ENCODE data around the gene AHDC1. TPM values are rescaled to one million over a fixed set of nuclear protein-coding genes. Genes with fewer than 3 reads are reported as not detected.

Gene AHDC1
- total and polyA plus RNA-seq, 9 of the 15 experiments (the other 6 are each of a cell fraction or from before 2014, with no cell fraction given) = 0.21 to 36.4 (median 4.7) TPM

DNA sequence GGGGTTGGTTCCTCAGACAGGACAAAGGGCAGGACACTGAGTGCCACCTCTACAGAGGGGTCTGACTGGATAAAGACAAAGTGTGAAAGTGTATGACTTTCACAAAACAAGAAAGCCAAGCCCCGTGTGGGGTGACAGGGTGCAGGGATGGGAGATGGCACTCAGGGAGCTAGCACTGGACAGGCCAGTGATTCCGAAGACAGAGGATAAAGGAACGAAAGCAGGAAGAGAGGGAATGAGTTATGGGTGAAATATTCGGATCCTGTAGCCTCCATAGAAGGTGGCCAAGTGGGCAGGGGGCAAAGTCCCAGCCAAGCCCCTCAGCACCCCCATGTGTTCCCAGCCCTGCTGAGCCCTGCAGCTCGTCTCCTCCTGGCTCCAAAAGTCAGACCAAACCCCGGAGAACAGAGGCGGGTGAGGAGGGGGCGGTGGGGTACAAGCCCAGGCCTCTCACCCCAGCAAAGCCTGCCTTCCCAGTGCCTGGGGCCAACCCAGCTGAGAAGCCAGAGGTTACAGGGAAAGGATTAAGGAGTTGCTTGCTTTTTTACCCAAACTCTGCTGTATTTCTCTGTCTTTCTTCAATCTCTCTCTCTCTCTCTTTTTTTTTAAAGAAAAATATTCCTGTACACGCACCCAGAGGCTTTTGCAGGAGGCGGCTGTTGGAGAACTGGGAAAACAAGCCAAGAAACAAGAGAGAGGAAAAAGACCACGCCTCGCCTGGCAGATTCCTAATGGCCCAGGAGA, 99.9 kb downstream of the AHDC1 start:
- 0 out of 2 replicates have a peak overlapping the region, but pooled peaks have one; percentile 0 for H3K4me2 ChIP-seq (ENCODE audit: insufficient read depth, low read length)
- in situ Hi-C loops (cut with MboI) (no loop called here), intact Hi-C loops (cut with micrococcal nuclease) (no loop called here)
- ChIA-PET CTCF (ENCODE audit: low intra/inter-chr PET ratio) (no interaction called here), POLR2A (interaction anchor here (1.0 to 1.3 kb wide), 2 partner anchors 14 to 839 kb away, joined by 4 read pairs; partner anchors contain the start of gene WASF2)
- FAIRE-seq = no peak
- peak overlapping the region; percentile 59 for H3K27ac ChIP-seq (ENCODE audit: extremely low read depth, low read depth, low read length)
- H3K4me3 ChIP-seq = no peak overlapping the region
- no peaks in the 10 kb centered on the region for H3K27me3 ChIP-seq (ENCODE audit: control insufficient read depth in 2 of 2, insufficient read depth in 2 of 2, low read length in 2 of 2)
- no peaks in the 10 kb centered on the region for H3K79me2 ChIP-seq (ENCODE audit: control insufficient read depth, insufficient read depth, low read length)
- H3K36me3 ChIP-seq (ENCODE audit: control insufficient read depth, insufficient read depth, low read length) = no peaks in the 10 kb centered on the region
- peak overlapping the region in 1 of 2 experiments; percentile 88; a peak in 3 of 4 replicates for H3K9ac ChIP-seq (ENCODE audit: insufficient read depth in 1 of 2, low read depth in 2 of 2, low read length in 2 of 2)
- H4K20me1 ChIP-seq (replicated peaks; ENCODE audit: control insufficient read depth, insufficient read depth, low read length) = no peaks in the 10 kb centered on the region
- H3K9me1 ChIP-seq (ENCODE audit: control insufficient read depth, insufficient read depth, low read length) = no peaks in the 10 kb centered on the region
- DNase-seq (ENCODE audit: extremely low read depth in 1 of 4, low spot score in 3 of 4) = no peak
- ATAC-seq = no peak; the same call in 2 of the 3 replicates
- TF ChIP-seq ZBTB7A (IDR thresholded peaks at IDR 0.05; ENCODE audit: borderline replicate concordance, control insufficient read depth, low read depth, low read length) = peak; percentile 38; the same call in 1 of the 2 replicates
- no peak for TF ChIP-seq JUNB (CRISPR knock-in tag; conservative IDR thresholded peaks at IDR 0.05)
- TF ChIP-seq, protein P1, sequence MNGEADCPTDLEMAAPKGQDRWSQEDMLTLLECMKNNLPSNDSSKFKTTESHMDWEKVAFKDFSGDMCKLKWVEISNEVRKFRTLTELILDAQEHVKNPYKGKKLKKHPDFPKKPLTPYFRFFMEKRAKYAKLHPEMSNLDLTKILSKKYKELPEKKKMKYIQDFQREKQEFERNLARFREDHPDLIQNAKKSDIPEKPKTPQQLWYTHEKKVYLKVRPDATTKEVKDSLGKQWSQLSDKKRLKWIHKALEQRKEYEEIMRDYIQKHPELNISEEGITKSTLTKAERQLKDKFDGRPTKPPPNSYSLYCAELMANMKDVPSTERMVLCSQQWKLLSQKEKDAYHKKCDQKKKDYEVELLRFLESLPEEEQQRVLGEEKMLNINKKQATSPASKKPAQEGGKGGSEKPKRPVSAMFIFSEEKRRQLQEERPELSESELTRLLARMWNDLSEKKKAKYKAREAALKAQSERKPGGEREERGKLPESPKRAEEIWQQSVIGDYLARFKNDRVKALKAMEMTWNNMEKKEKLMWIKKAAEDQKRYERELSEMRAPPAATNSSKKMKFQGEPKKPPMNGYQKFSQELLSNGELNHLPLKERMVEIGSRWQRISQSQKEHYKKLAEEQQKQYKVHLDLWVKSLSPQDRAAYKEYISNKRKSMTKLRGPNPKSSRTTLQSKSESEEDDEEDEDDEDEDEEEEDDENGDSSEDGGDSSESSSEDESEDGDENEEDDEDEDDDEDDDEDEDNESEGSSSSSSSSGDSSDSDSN (IDR thresholded peaks at IDR 0.05; ENCODE audit: borderline replicate concordance in 1 of 2, low read depth in 2 of 2, low read length in 2 of 2) = 0 out of 4 replicates have a peak, but pooled peaks of 1 of the 2 experiments have one; percentile 18
- H3K4me1 ChIP-seq (replicated peaks in 1 of 2; ENCODE audit: control insufficient read depth in 2 of 2, insufficient read depth in 2 of 2, low read length in 2 of 2) = peaks cover 22 to 25% of the 10 kb centered on the region in 2 experiments; a peak in 4 of 5 replicates
- peak overlapping the region; percentile 89 for H2AFZ ChIP-seq (ENCODE audit: low read depth, low read length)
- BruUV-seq (replicated peaks) = no TSS peak
- 79% methylated on average over 8 of the region's 12 CpGs for WGBS (ENCODE audit: insufficient coverage, low coverage, missing lambda C conversion rate)
- H3K9me3 ChIP-seq (replicated peaks; ENCODE audit: control insufficient read depth, insufficient read depth, low read depth, low read length) = no peaks in the 10 kb centered on the region

Measured in K562 (cell line).